Measurements from ENCODE around the gene MAP3K3. TPM values are rescaled to one million over a fixed set of nuclear protein-coding genes. Genes with fewer than 3 reads are reported as not detected.

Gene MAP3K3
- total and polyA plus RNA-seq, 2 donors (not counting 3 experiments of a cell fraction or from before 2014, with no cell fraction given): 56.6 to 81.0 TPM

- TF ChIP-seq MYC (IDR thresholded peaks at IDR 0.05; ENCODE audit: low read depth, low read length) (no peak), GATA2 (IDR thresholded peaks at IDR 0.05; ENCODE audit: insufficient read depth, insufficient read length, low read depth, low read length) (no peak), MAX (IDR thresholded peaks at IDR 0.05; ENCODE audit: insufficient read depth, insufficient read length) (no peak), EZH2 (IDR thresholded peaks at IDR 0.05; ENCODE audit: borderline replicate concordance, low read depth, low read length, severe bottlenecking) (no peak), FOS (IDR thresholded peaks at IDR 0.05; ENCODE audit: borderline replicate concordance, insufficient read depth, low read length) (no peak), POLR2AphosphoS5 (IDR thresholded peaks at IDR 0.05; ENCODE audit: insufficient read depth, low read depth, low read length) (no peak), CTCF (IDR thresholded peaks at IDR 0.05; ENCODE audit: extremely low read depth in 1 of 2, insufficient read depth in 1 of 2, low read depth in 1 of 2, low read length in 2 of 2) (no peak), POLR2A (IDR thresholded peaks at IDR 0.05; ENCODE audit: low read depth, low read length) (no peak), JUN (IDR thresholded peaks at IDR 0.05; ENCODE audit: borderline replicate concordance, insufficient read depth, insufficient read length, low read depth) (no peak)
- DNase-seq (ENCODE audit: low read depth, low spot score) (no peak), FAIRE-seq (no peak)
- CTCF ChIA-PET: no interaction called here
- BruUV-seq (replicated peaks): no TSS peak
- dilution Hi-C loops (cut with MboI; ENCODE audit: extremely low pct_ligation_motif_present, low sequenced_read_pairs): no loop called here
- no peaks in the 10 kb centered on the region for H3K9me3 ChIP-seq (replicated peaks; ENCODE audit: control insufficient read depth, insufficient read depth, low read length)
- POLR2A ChIA-PET: no interaction called here
- no peaks in the 10 kb centered on the region for H3K9me1 ChIP-seq (replicated peaks; ENCODE audit: control insufficient read depth, extremely low read depth, insufficient read depth, low read length)
- peaks cover 10 to 30% of the 10 kb centered on the region in 2 experiments for H3K36me3 ChIP-seq (ENCODE audit: control insufficient read depth in 2 of 2, extremely low read depth in 1 of 2, insufficient read depth in 2 of 2, low read length in 2 of 2)
- peaks cover 1% of the 10 kb centered on the region for H3K79me2 ChIP-seq (ENCODE audit: control insufficient read depth, insufficient read depth, low read length)
- no peaks in the 10 kb centered on the region for H4K20me1 ChIP-seq (replicated peaks; ENCODE audit: control insufficient read depth, extremely low read depth, insufficient read depth, low read length)
- H3K27ac ChIP-seq (ENCODE audit: insufficient read depth, low read depth, low read length): no peak overlapping the region
- no peak overlapping the region for H3K9ac ChIP-seq (replicated peaks; ENCODE audit: extremely low read depth, insufficient read depth, low read length)
- H3K4me3 ChIP-seq (replicated peaks in 1 of 3; ENCODE audit: insufficient read depth in 1 of 3, low read depth in 1 of 3, low read length in 3 of 3): no peak overlapping the region
- H3K27me3 ChIP-seq (ENCODE audit: control insufficient read depth in 2 of 2, insufficient read depth in 2 of 2, low read length in 2 of 2): no peaks in the 10 kb centered on the region
- intact Hi-C loops (cut with micrococcal nuclease): no loop called here
- no peaks in the 10 kb centered on the region for H3K4me1 ChIP-seq (ENCODE audit: control insufficient read depth, extremely low read depth, insufficient read depth, low read length)
- H3K4me2 ChIP-seq (ENCODE audit: insufficient read depth, low read length): no peak overlapping the region
- H2AFZ ChIP-seq (ENCODE audit: low read depth, low read length): no peak overlapping the region
Observed at GRCh38 chr17:63649813-63650212, 27.6 kb downstream of the MAP3K3 start.
